Panc1 (cell line): ENCODE results near the gene PNMA8A. TPM values are rescaled to one million over a fixed set of nuclear protein-coding genes. Genes with fewer than 3 reads are reported as not detected.

ENCODE experiments used
- ATAC-seq: fragments of 200-7000 bp; cut with Tn5 transposase; 2 replicates; pipeline ENCODE4 v1.9.1; 2020; ENCODE audit warnings: mild to moderate bottlenecking, moderate library complexity
- BruUV-seq: library from RNA; stranded (reverse); fragments of 400-500 nt; replicated peaks from 2 replicates; lab custom pipeline; 2021; lab: Mats Ljungman, UMichigan
- CTCF ChIA-PET: fragments of 300-600 bp; sonication (Branson Sonifier 250); formaldehyde crosslinking; loops from one replicate; lab custom pipeline; 2022; ENCODE audit warnings: antibody characterized with exemption; lab: Charles Lee
- POLR2A ChIA-PET: fragments of 300-600 bp; sonication (Branson Sonifier 250); formaldehyde crosslinking; loops from one replicate; lab custom pipeline; 2022; ENCODE audit warnings: antibody characterized with exemption; lab: Charles Lee
- DNase-seq: peaks from one replicate; pipeline ENCODE4 v3.0.0-alpha.2; 2010; ENCODE audit warnings: low read depth, low spot score
- H3K27ac ChIP-seq: 2 replicates; pipeline ENCODE4 v1.5.1; 2011; ENCODE audit warnings: mild to moderate bottlenecking, low read length, inconsistent platforms
- H3K27me3 ChIP-seq: fragments of 200-500 bp; sonication (Bioruptor generic); 2 replicates; pipeline ENCODE4 v1.6.0; 2014; ENCODE audit warnings: low read length, inconsistent platforms; ENCODE audit not compliant: control insufficient read depth, insufficient read depth
- H3K36me3 ChIP-seq: fragments of 200-500 bp; sonication (Bioruptor generic); 2 replicates; pipeline ENCODE4 v1.5.1; 2014; ENCODE audit warnings: inconsistent platforms, mild to moderate bottlenecking, low read length, moderate library complexity; ENCODE audit not compliant: control insufficient read depth, insufficient read depth
- H3K4me1 ChIP-seq: 2 replicates; pipeline ENCODE4 v1.5.1; 2011; ENCODE audit warnings: inconsistent platforms, mild to moderate bottlenecking, low read length, moderate library complexity; ENCODE audit not compliant: control insufficient read depth, insufficient read depth
- H3K4me3 ChIP-seq, 2 experiments: 2 replicates each; pipeline ENCODE4 v1.5.1; 2011 to 2012; ENCODE audit warnings: low read depth in 2 of 2, low read length in 2 of 2, mild to moderate bottlenecking in 2 of 2, inconsistent platforms in 1 of 2, moderate library complexity in 1 of 2
- H3K9me3 ChIP-seq: fragments of 200-500 bp; sonication (Bioruptor generic); 2 replicates; pipeline ENCODE4 v1.5.1; 2014; ENCODE audit warnings: low read depth, mild to moderate bottlenecking, inconsistent platforms, low read length, moderate library complexity; ENCODE audit not compliant: control insufficient read depth, insufficient read depth
- POLR2AphosphoS5 ChIP-seq: IDR thresholded peaks from 2 replicates; pipeline ENCODE4 v1.6.1; 2012; ENCODE audit warnings: mild to moderate bottlenecking, low read depth, low read length, moderate library complexity
- SIN3A ChIP-seq: IDR thresholded peaks from 2 replicates; pipeline ENCODE4 v1.6.1; 2012; ENCODE audit warnings: low read depth, mild to moderate bottlenecking, low read length, moderate library complexity, borderline replicate concordance; ENCODE audit not compliant: insufficient read depth
- TCF7L2 ChIP-seq: IDR thresholded peaks from 2 replicates; pipeline ENCODE4 v1.6.1; 2011; ENCODE audit warnings: mild to moderate bottlenecking, low read depth, low read length, inconsistent platforms
- in situ Hi-C: cut with HindIII; loops from 2 replicates; pipeline ENCODE4 v1.10.0; 2016; ENCODE audit warnings: low sequenced_read_pairs, low pct_unique_long_range_greater_than_20kb
- intact Hi-C: fragments of 100-400 bp; cut with micrococcal nuclease; formaldehyde crosslinking; loops from one replicate; pipeline ENCODE4 v1.10.0; 2022; ENCODE audit not compliant: unreplicated experiment
- total RNA-seq: library from RNA; stranded (reverse); gene quantifications from one replicate; pipeline ENCODE4 v1.2.1, GENCODE V29; 2021; ENCODE audit not compliant: unreplicated experiment
- TF ChIP-seq, protein P1 (sequence below), 2 experiments: IDR thresholded peaks; 2 replicates each; pipeline ENCODE4 v1.6.1; 2011 to 2012; ENCODE audit warnings: low read depth in 2 of 2, control low read depth in 1 of 2, low read length in 1 of 2, mild to moderate bottlenecking in 1 of 2, moderate library complexity in 1 of 2; ENCODE audit not compliant: insufficient read depth in 1 of 2
- TF ChIP-seq, protein P2 (sequence below): fragments of 450-650 bp; IDR thresholded peaks from 2 replicates; pipeline ENCODE4 v1.5.1; 2017; ENCODE audit warnings: mild to moderate bottlenecking

The PNMA8A gene
- total RNA-seq, 1 experiment from 2014 or later, result not detected

DNA sequence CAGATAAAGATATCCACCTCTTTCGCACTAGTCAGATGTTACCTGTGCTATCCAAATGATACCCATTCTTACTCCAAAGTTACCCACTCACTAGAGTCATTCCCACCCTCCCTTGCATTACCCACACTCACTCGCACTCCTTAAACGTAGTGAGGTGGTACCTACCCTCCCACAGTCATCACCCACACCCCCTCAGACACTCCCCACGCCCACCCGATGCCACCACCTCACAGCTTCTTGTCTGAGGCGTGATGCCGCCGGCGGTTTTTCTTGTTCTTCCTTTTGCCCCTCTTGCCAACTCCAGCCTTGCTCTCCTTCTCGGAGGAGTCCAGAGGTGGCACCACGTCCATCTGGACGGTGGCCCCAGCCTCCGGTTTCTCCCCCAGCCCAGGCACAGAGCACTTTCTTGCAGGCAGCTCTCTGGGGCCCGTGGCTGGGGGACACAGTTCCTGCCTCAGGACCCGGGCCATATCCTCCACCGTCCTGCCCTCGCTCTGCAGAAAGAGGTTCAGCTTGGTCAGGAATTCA lies 43.8 kb downstream of the PNMA8A start:
- intact Hi-C loops, result no loop called here
- no peak overlapping the region for H3K27ac ChIP-seq
- H3K4me3 ChIP-seq, result no peak overlapping the region; a peak in 1 of 4 replicates
- POLR2A ChIA-PET, result no interaction called here
- ATAC-seq (no peak), DNase-seq (no peak)
- H3K36me3 ChIP-seq, result no peaks in the 10 kb centered on the region
- H3K27me3 ChIP-seq, result no peaks in the 10 kb centered on the region
- no peaks in the 10 kb centered on the region for H3K9me3 ChIP-seq
- in situ Hi-C loops, result no loop called here
- no peaks in the 10 kb centered on the region; the same call in 1 of the 2 replicates for H3K4me1 ChIP-seq
- TF ChIP-seq POLR2AphosphoS5 (no peak), SIN3A (no peak), TCF7L2 (no peak)
- TF ChIP-seq, protein P1, sequence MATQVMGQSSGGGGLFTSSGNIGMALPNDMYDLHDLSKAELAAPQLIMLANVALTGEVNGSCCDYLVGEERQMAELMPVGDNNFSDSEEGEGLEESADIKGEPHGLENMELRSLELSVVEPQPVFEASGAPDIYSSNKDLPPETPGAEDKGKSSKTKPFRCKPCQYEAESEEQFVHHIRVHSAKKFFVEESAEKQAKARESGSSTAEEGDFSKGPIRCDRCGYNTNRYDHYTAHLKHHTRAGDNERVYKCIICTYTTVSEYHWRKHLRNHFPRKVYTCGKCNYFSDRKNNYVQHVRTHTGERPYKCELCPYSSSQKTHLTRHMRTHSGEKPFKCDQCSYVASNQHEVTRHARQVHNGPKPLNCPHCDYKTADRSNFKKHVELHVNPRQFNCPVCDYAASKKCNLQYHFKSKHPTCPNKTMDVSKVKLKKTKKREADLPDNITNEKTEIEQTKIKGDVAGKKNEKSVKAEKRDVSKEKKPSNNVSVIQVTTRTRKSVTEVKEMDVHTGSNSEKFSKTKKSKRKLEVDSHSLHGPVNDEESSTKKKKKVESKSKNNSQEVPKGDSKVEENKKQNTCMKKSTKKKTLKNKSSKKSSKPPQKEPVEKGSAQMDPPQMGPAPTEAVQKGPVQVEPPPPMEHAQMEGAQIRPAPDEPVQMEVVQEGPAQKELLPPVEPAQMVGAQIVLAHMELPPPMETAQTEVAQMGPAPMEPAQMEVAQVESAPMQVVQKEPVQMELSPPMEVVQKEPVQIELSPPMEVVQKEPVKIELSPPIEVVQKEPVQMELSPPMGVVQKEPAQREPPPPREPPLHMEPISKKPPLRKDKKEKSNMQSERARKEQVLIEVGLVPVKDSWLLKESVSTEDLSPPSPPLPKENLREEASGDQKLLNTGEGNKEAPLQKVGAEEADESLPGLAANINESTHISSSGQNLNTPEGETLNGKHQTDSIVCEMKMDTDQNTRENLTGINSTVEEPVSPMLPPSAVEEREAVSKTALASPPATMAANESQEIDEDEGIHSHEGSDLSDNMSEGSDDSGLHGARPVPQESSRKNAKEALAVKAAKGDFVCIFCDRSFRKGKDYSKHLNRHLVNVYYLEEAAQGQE (IDR thresholded peaks at IDR 0.05; ENCODE audit: insufficient read depth in 1 of 2, low read depth in 2 of 2, low read length in 1 of 2), result no peak
- TF ChIP-seq, protein P2, sequence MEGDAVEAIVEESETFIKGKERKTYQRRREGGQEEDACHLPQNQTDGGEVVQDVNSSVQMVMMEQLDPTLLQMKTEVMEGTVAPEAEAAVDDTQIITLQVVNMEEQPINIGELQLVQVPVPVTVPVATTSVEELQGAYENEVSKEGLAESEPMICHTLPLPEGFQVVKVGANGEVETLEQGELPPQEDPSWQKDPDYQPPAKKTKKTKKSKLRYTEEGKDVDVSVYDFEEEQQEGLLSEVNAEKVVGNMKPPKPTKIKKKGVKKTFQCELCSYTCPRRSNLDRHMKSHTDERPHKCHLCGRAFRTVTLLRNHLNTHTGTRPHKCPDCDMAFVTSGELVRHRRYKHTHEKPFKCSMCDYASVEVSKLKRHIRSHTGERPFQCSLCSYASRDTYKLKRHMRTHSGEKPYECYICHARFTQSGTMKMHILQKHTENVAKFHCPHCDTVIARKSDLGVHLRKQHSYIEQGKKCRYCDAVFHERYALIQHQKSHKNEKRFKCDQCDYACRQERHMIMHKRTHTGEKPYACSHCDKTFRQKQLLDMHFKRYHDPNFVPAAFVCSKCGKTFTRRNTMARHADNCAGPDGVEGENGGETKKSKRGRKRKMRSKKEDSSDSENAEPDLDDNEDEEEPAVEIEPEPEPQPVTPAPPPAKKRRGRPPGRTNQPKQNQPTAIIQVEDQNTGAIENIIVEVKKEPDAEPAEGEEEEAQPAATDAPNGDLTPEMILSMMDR, result no peak
- no TSS peak for BruUV-seq
- CTCF ChIA-PET, result no interaction called here

DNA sequence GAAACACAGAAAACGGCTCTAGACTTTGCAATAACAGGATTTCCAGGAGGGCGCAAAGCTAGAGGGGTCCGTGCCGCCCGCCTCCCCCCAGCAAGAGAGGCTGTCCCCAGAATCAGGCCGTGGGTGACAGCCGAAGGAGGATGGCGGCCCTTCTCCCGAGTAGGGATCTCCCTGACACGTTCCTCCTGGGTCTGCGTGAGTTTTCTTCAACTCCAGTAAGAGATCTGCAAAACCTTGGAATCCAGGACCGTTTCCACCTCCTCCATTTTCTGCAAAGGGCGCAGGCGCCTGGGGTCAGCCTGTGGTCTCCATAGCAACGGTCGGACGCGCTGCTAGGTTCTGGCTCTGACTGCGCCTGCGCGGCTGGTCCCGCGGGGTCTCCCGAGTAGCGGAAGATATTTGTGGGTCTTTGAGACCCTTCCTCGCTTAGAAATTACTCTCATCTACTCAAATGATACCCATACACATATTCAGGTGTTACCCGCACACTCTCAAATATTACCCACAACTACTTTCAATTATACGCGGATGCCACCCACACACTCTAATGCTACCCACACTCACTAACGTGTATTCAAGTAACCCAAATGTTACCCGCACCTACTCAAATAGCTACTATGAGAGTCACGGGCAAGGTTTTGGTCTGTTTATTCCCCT lies 44.7 kb downstream of the PNMA8A start:
- in situ Hi-C loops (no loop called here), intact Hi-C loops (no loop called here)
- Histone ChIP-seq H3K27me3 (no peaks in the 10 kb centered on the region), H3K4me3 (peak overlapping the region; percentile 46 to 55), H3K9me3 (no peaks in the 10 kb centered on the region), H3K36me3 (no peaks in the 10 kb centered on the region), H3K27ac (peak overlapping the region; percentile 34; the same call in 1 of the 2 replicates), H3K4me1 (no peaks in the 10 kb centered on the region; the same call in 1 of the 2 replicates)
- peak; percentile 84 for ATAC-seq
- ChIA-PET CTCF (no interaction called here), POLR2A (no interaction called here)
- no peak for DNase-seq
- no TSS peak for BruUV-seq
- TF ChIP-seq, protein P1 (IDR thresholded peaks at IDR 0.05; ENCODE audit: insufficient read depth in 1 of 2, low read depth in 2 of 2, low read length in 1 of 2), result no peak
- TF ChIP-seq POLR2AphosphoS5 (no peak), TCF7L2 (no peak), SIN3A (no peak)
- TF ChIP-seq, protein P2, result no peak
